Superior temporal gyrus (tissue), 1 donor: ENCODE measurements around the gene CNTN5.

ENCODE experiments used
- DNase-seq: peaks from one replicate; pipeline ENCODE4 v3.0.0-alpha.2; 2016; ENCODE audit errors: extremely low spot score

Gene CNTN5

GRCh38 chr11:99383648-99384245 lies 363.0 kb downstream of the CNTN5 start:
- DNase-seq, result no peak

GRCh38 chr11:99391245-99391644 lies 370.5 kb downstream of the CNTN5 start:
- no peak for DNase-seq

- no peak for DNase-seq
These were observed 385.6 kb downstream of the CNTN5 start for GRCh38 chr11:99406345-99406744.

- no peak for DNase-seq
These were observed 389.9 kb downstream of the CNTN5 start for GRCh38 chr11:99410636-99411035.

GRCh38 chr11:99418927-99419720 lies 398.4 kb downstream of the CNTN5 start:
- DNase-seq, result no peak

GRCh38 chr11:99419991-99420390 lies 399.2 kb downstream of the CNTN5 start:
- no peak for DNase-seq

- DNase-seq, result no peak
These were observed 402.1 kb downstream of the CNTN5 start for GRCh38 chr11:99422581-99423427.

- DNase-seq, result no peak
These were observed 402.8 kb downstream of the CNTN5 start for GRCh38 chr11:99423428-99423983.

- no peak for DNase-seq
These were observed 403.8 kb downstream of the CNTN5 start for GRCh38 chr11:99424313-99425084.

GRCh38 chr11:99425596-99425995 lies 404.8 kb downstream of the CNTN5 start:
- DNase-seq, result no peak

- no peak for DNase-seq
These were observed 411.9 kb downstream of the CNTN5 start for GRCh38 chr11:99432677-99433076.

- DNase-seq, result no peak
These were observed 422.5 kb downstream of the CNTN5 start for GRCh38 chr11:99443276-99443675.

GRCh38 chr11:99446400-99446799 lies 425.7 kb downstream of the CNTN5 start:
- DNase-seq, result no peak

- DNase-seq, result no peak
These were observed 428.6 kb downstream of the CNTN5 start for GRCh38 chr11:99449345-99449744.

GRCh38 chr11:99452075-99452474 lies 431.3 kb downstream of the CNTN5 start:
- no peak for DNase-seq

- DNase-seq, result no peak
These were observed 441.2 kb downstream of the CNTN5 start for GRCh38 chr11:99461913-99462312.

GRCh38 chr11:99464985-99465384 lies 444.2 kb downstream of the CNTN5 start:
- DNase-seq, result no peak

- DNase-seq, result no peak
These were observed 468.8 kb downstream of the CNTN5 start for GRCh38 chr11:99489581-99489980.

- DNase-seq, result no peak
These were observed 473.3 kb downstream of the CNTN5 start for GRCh38 chr11:99494065-99494464.

GRCh38 chr11:99501655-99502054 lies 480.9 kb downstream of the CNTN5 start:
- DNase-seq, result no peak

GRCh38 chr11:99505316-99505715 lies 484.6 kb downstream of the CNTN5 start:
- no peak for DNase-seq
